H1 (cell line): ENCODE data around the gene GPT2.

Experiments used
- EZH2 ChIP-seq: fragments of 200-600 bp; sonication (generic); IDR thresholded peaks from 2 replicates; pipeline ENCODE4 v1.7.1; 2012; ENCODE audit warnings: low read depth, mild to moderate bottlenecking, moderate library complexity, low read length, inconsistent platforms; ENCODE audit not compliant: severe bottlenecking
- JUN ChIP-seq: IDR thresholded peaks from 2 replicates; pipeline ENCODE4 v1.6.1; 2011; ENCODE audit warnings: low read depth, mild to moderate bottlenecking, improper control_type of control experiment, low read length
- POLR2A ChIP-seq, 2 experiments: IDR thresholded peaks; 1 replicate in 1 of 2; 2 replicates in 1 of 2; pipeline ENCODE4 v1.6.1; 2011; ENCODE audit warnings: low read depth in 2 of 2, low read length in 2 of 2, mild to moderate bottlenecking in 2 of 2; ENCODE audit errors: control extremely low read depth in 1 of 2
- POLR2AphosphoS5 ChIP-seq: IDR thresholded peaks from 2 replicates; pipeline ENCODE4 v1.6.1; 2011; ENCODE audit warnings: low read depth, low read length
- RAD21 ChIP-seq, 2 experiments: IDR thresholded peaks in 1 of 2; conservative IDR thresholded peaks in 1 of 2; 2 replicates each; pipeline ENCODE4 v1.6.1; 2011; ENCODE audit warnings: low read depth in 2 of 2, low read length in 2 of 2, improper control_type of control experiment in 1 of 2, inconsistent platforms in 1 of 2, mild to moderate bottlenecking in 1 of 2, moderate library complexity in 1 of 2
- RNF2 ChIP-seq: fragments of 200-900, 300-1000 bp; sonication (generic); IDR thresholded peaks from 2 replicates; pipeline ENCODE4 v1.7.1; 2016; ENCODE audit warnings: borderline replicate concordance, low read depth, mild to moderate bottlenecking, antibody characterized with exemption, low read length; ENCODE audit not compliant: poor library complexity, severe bottlenecking; ENCODE audit errors: missing control alignments
- RXRA ChIP-seq: IDR thresholded peaks from 2 replicates; pipeline ENCODE4 v1.6.1; 2011; ENCODE audit warnings: low read depth, mild to moderate bottlenecking, low read length, moderate library complexity; ENCODE audit not compliant: insufficient read depth
- SUZ12 ChIP-seq: fragments of 200-600 bp; sonication (generic); IDR thresholded peaks from 2 replicates; pipeline ENCODE4 v1.6.1; 2012; ENCODE audit warnings: mild to moderate bottlenecking, inconsistent platforms, low read length, moderate library complexity, mixed read lengths
- TAF1 ChIP-seq: IDR thresholded peaks from 2 replicates; pipeline ENCODE4 v1.6.1; 2011; ENCODE audit warnings: mild to moderate bottlenecking, low read depth, low read length
- TF ChIP-seq, protein P1 (sequence below), 3 experiments: IDR thresholded peaks; 1 replicate in 2 of 3; 2 replicates in 1 of 3; pipeline versions ENCODE4 v1.5.1 to v1.6.1; 2011; ENCODE audit warnings: low read length in 3 of 3, mild to moderate bottlenecking in 3 of 3, inconsistent platforms in 2 of 3, low read depth in 1 of 3, moderate library complexity in 1 of 3; ENCODE audit not compliant: insufficient read depth in 1 of 3; ENCODE audit errors: control extremely low read depth in 1 of 3
- TF ChIP-seq, protein P2 (sequence below): IDR thresholded peaks from 2 replicates; pipeline ENCODE4 v1.6.1; 2011; ENCODE audit warnings: low read depth, mild to moderate bottlenecking, low read length; ENCODE audit not compliant: insufficient read depth
- TF ChIP-seq, protein P3 (sequence below): IDR thresholded peaks from 2 replicates; pipeline ENCODE4 v1.6.1; 2011; ENCODE audit warnings: low read length, improper control_type of control experiment

DNA sequence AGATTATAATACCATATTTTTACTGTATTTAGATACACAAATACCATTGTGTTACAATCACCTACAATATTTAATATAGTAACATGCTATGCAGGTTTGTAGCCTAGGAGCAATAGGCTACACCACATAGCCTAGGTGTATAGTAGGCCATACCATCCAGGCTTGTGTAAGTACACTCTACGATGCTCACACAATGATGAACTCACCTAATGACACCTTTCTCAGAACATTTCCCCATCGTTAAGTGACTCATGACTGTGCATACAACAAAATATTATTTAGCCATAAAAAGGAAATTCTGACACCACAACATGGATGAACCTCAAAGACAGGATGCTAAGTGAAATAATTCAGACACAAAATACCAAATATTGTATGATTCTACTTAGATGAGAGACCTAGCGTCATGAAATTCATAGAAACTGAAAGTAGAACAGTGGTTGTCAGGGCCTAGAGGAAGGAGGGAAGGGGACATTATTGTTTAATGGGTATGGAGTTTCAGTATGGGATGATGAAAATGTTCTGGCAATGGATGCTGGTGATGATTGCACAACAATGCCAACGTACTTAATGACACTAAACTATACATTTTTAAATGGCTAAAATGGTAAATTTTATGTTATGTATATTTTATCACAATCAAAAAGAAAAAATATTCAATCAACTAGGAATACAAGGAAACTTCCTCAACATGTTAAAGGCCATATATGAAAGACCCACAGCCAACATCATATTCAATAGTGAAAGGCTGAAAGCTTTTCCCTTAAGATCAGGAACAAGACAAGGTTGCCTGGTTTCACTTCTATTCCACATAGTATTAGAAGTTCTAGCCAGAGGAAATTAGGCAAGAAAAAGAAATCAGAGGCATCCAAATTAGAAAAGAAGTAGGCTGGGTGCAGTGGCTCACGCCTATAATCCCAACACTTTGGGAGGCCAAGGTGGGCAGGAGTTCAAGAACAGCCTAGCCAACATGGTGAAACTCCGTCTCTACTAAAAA, 47.3 kb upstream of the GPT2 start:
- TF ChIP-seq, protein P1, sequence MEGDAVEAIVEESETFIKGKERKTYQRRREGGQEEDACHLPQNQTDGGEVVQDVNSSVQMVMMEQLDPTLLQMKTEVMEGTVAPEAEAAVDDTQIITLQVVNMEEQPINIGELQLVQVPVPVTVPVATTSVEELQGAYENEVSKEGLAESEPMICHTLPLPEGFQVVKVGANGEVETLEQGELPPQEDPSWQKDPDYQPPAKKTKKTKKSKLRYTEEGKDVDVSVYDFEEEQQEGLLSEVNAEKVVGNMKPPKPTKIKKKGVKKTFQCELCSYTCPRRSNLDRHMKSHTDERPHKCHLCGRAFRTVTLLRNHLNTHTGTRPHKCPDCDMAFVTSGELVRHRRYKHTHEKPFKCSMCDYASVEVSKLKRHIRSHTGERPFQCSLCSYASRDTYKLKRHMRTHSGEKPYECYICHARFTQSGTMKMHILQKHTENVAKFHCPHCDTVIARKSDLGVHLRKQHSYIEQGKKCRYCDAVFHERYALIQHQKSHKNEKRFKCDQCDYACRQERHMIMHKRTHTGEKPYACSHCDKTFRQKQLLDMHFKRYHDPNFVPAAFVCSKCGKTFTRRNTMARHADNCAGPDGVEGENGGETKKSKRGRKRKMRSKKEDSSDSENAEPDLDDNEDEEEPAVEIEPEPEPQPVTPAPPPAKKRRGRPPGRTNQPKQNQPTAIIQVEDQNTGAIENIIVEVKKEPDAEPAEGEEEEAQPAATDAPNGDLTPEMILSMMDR (IDR thresholded peaks at IDR 0.05; ENCODE audit: control extremely low read depth in 1 of 3, insufficient read depth in 1 of 3, low read depth in 1 of 3, low read length in 3 of 3) = no peak
- TF ChIP-seq POLR2AphosphoS5 (no peak), SUZ12 (no peak), RAD21 (IDR thresholded peaks at IDR 0.05 in 1 of 2, conservative IDR thresholded peaks at IDR 0.05 in 1 of 2; ENCODE audit: low read depth in 2 of 2, low read length in 2 of 2) (no peak), POLR2A (IDR thresholded peaks at IDR 0.05; ENCODE audit: control extremely low read depth in 1 of 2, low read depth in 2 of 2, low read length in 2 of 2) (no peak), EZH2 (no peak), TAF1 (no peak), RXRA (no peak), RNF2 (no peak), JUN (no peak)
- TF ChIP-seq, protein P2, sequence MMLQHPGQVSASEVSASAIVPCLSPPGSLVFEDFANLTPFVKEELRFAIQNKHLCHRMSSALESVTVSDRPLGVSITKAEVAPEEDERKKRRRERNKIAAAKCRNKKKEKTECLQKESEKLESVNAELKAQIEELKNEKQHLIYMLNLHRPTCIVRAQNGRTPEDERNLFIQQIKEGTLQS = no peak
- TF ChIP-seq, protein P3, sequence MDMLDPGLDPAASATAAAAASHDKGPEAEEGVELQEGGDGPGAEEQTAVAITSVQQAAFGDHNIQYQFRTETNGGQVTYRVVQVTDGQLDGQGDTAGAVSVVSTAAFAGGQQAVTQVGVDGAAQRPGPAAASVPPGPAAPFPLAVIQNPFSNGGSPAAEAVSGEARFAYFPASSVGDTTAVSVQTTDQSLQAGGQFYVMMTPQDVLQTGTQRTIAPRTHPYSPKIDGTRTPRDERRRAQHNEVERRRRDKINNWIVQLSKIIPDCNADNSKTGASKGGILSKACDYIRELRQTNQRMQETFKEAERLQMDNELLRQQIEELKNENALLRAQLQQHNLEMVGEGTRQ = no peak
